NCI-H146 treated with DMSO at 0.1 percent for 48 hours (cell line): ENCODE results near the gene EGFL8.
"Not testable (repeated sequence)": the region's sequence is repeated elsewhere in the genome, so short reads cannot be mapped to it uniquely, and the experiment has no call there.

Experiments
- DNase-seq: peaks from one replicate; lab custom pipeline; 2025; ENCODE audit not compliant: unreplicated experiment; lab: John Stamatoyannopoulos, UW

Gene EGFL8

GRCh38 chr6:32194825-32195651 is 30.6 kb downstream of the EGFL8 start:
- DNase-seq: no peak

- DNase-seq: peak; percentile 97
Observed at GRCh38 chr6:32195652-32195901, 31.2 kb downstream of the EGFL8 start.

- DNase-seq: peak; percentile 65
Observed at GRCh38 chr6:32195902-32196681, 31.7 kb downstream of the EGFL8 start.

GRCh38 chr6:32196682-32197616 is 32.6 kb downstream of the EGFL8 start:
- DNase-seq: no peak

GRCh38 chr6:32198345-32198696 is 33.9 kb downstream of the EGFL8 start:
- no peak for DNase-seq

GRCh38 chr6:32198866-32199265 is 34.5 kb downstream of the EGFL8 start:
- DNase-seq: no peak

- DNase-seq: no peak
Observed at GRCh38 chr6:32200711-32201475, 36.5 kb downstream of the EGFL8 start.

- DNase-seq: no peak
Observed at GRCh38 chr6:32202186-32202585, 37.8 kb downstream of the EGFL8 start.

- DNase-seq: no peak
Observed at GRCh38 chr6:32203426-32204267, 39.3 kb downstream of the EGFL8 start.

- DNase-seq: no peak
Observed at GRCh38 chr6:32204268-32204715, 39.9 kb downstream of the EGFL8 start.

- no peak for DNase-seq
Observed at GRCh38 chr6:32208996-32209395, 44.6 kb downstream of the EGFL8 start.

GRCh38 chr6:32210191-32210601 is 45.8 kb downstream of the EGFL8 start:
- no peak for DNase-seq

GRCh38 chr6:32211432-32211831 is 47.0 kb downstream of the EGFL8 start:
- DNase-seq: not testable (repeated sequence)

GRCh38 chr6:32212076-32212760 is 47.8 kb downstream of the EGFL8 start:
- DNase-seq: no peak

GRCh38 chr6:32213649-32214048 is 49.3 kb downstream of the EGFL8 start:
- DNase-seq: no peak

GRCh38 chr6:32214126-32214525 is 49.7 kb downstream of the EGFL8 start:
- DNase-seq: no peak

GRCh38 chr6:32215617-32216016 is 51.2 kb downstream of the EGFL8 start:
- DNase-seq: no peak

- DNase-seq: no peak
Observed at GRCh38 chr6:32216285-32216684, 51.9 kb downstream of the EGFL8 start.

- DNase-seq: peak; percentile 11
Observed at GRCh38 chr6:32216998-32217397, 52.6 kb downstream of the EGFL8 start.
